ENCODE results near the gene LRRK1. TPM values are rescaled to one million over a fixed set of nuclear protein-coding genes. Genes with fewer than 3 reads are reported as not detected.

The LRRK1 gene
- total and polyA plus RNA-seq, 2 of the 13 experiments (the other 11 are each of a cell fraction or from before 2014, with no cell fraction given) = 0.13 to 1.2 TPM

DNA sequence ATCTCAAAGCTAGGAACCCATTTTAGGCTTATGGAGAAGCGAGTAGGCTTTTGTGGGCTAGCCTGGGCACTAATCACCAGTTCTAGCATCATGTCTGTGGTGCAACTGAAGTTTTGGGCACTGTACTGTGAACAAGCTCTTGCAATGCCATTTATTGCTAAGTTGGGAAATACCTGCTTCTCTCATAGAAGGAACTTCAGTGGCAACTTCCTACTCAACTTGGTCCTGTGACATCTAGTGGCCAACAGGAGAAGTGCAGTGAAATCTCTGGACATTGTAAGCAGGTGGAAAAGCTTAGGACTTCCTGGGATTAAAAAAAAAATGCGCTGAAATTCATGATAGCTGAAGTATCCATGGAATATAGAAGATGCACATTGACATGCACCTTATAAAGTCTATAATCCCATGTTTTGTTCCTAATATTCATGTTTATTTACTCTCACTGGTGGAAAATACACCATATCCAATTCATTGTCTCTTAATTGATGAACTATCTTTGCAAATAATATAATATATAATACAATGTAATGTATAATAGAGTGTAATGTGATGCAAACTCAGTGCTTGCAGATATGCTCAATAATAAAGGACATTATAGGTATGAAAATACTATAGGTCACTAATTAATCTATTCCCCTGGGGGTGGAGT lies 46.0 kb upstream of the LRRK1 start:
- Histone ChIP-seq H4K20me1 (ENCODE audit: insufficient read depth, low read length) (no peaks in the 10 kb centered on the region), H3K4me2 (ENCODE audit: low read depth, low read length) (no peak overlapping the region), H3K9ac (ENCODE audit: insufficient read depth, low read depth, low read length) (no peak overlapping the region), H3K4me3 (replicated peaks in 1 of 3; ENCODE audit: insufficient read depth in 1 of 3, low read depth in 2 of 3, low read length in 3 of 3) (no peak overlapping the region), H3K27me3 (ENCODE audit: control insufficient read depth in 1 of 2, insufficient read depth in 2 of 2, low read length in 2 of 2) (peaks cover 0 to 17% of the 10 kb centered on the region in 2 experiments; a peak in 1 of 5 replicates), H3K36me3 (replicated peaks in 1 of 2; ENCODE audit: control insufficient read depth in 1 of 2, insufficient read depth in 2 of 2, low read length in 2 of 2) (no peaks in the 10 kb centered on the region), H3K79me2 (ENCODE audit: insufficient read depth, low read length) (no peaks in the 10 kb centered on the region), H2AFZ (ENCODE audit: low read length) (no peak overlapping the region), H3K9me3 (ENCODE audit: low read length) (peaks cover 13% of the 10 kb centered on the region), H3K4me1 (ENCODE audit: insufficient read depth, low read length) (no peaks in the 10 kb centered on the region), H3K27ac (ENCODE audit: extremely low read length, insufficient read depth, low read length) (no peak overlapping the region)
- in situ Hi-C loops (cut with HindIII; ENCODE audit: extremely low pct_ligation_motif_present, low pct_unique_long_range_greater_than_20kb) = loop anchor here (5.0 kb wide), 1 partner anchor 206 kb away; no protein-coding TSS in a partner anchor
- 0% methylated on average over 2 of the region's 2 CpGs for WGBS (ENCODE audit: low lambda C conversion rate)
- intact Hi-C loops (cut with micrococcal nuclease; ENCODE audit: unreplicated experiment) = loop anchor here (1.0 kb wide), 2 partner anchors 201 to 246 kb away; no protein-coding TSS in a partner anchor
- CTCF ChIA-PET (ENCODE audit: low intra/inter-chr PET ratio, low total read pairs) = interaction anchor here (1.7 to 2.1 kb wide), 2 partner anchors 201 to 245 kb away, joined by 23 to 30 read pairs; no protein-coding TSS in a partner anchor
- POLR2A ChIA-PET = no interaction called here
- peak; percentile 71 for ATAC-seq
- peak; percentile 70 for DNase-seq (ENCODE audit: low spot score)
- BruUV-seq (replicated peaks) = no TSS peak
- peak; percentile 92 for FAIRE-seq
- no peak for TF ChIP-seq HCFC1 (IDR thresholded peaks at IDR 0.05; ENCODE audit: low read depth, low read length)
- TF ChIP-seq, protein P1, sequence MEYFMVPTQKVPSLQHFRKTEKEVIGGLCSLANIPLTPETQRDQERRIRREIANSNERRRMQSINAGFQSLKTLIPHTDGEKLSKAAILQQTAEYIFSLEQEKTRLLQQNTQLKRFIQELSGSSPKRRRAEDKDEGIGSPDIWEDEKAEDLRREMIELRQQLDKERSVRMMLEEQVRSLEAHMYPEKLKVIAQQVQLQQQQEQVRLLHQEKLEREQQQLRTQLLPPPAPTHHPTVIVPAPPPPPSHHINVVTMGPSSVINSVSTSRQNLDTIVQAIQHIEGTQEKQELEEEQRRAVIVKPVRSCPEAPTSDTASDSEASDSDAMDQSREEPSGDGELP (IDR thresholded peaks at IDR 0.05; ENCODE audit: borderline replicate concordance, low read depth) = no peak
- no peak for TF ChIP-seq SOX6 (IDR thresholded peaks at IDR 0.05)
- no peak for TF ChIP-seq SOX6 (CRISPR knock-in tag; IDR thresholded peaks at IDR 0.05)
- TF ChIP-seq, protein P2, sequence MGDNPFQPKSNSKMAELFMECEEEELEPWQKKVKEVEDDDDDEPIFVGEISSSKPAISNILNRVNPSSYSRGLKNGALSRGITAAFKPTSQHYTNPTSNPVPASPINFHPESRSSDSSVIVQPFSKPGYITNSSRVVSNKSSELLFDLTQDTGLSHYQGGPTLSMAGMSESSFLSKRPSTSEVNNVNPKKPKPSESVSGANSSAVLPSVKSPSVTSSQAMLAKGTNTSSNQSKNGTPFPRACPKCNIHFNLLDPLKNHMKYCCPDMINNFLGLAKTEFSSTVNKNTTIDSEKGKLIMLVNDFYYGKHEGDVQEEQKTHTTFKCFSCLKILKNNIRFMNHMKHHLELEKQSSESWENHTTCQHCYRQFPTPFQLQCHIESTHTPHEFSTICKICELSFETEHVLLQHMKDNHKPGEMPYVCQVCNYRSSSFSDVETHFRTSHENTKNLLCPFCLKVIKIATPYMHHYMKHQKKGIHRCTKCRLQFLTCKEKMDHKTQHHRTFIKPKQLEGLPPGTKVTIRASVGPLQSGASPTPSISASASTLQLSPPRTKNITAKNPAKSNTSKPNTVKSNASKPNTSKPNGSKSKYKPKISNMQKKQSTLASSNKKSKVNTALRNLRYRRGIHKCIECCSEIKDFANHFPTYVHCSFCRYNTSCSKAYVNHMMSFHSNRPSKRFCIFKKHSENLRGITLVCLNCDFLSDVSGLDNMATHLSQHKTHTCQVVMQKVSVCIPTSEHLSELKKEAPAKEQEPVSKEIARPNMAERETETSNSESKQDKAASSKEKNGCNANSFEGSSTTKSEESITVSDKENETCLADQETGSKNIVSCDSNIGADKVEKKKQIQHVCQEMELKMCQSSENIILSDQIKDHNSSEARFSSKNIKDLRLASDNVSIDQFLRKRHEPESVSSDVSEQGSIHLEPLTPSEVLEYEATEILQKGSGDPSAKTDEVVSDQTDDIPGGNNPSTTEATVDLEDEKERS (CRISPR knock-in tag; IDR thresholded peaks at IDR 0.05) = no peak
- no peak for TF ChIP-seq FOXA1 (IDR thresholded peaks at IDR 0.05)
- TF ChIP-seq FOXA1 (CRISPR knock-in tag; IDR thresholded peaks at IDR 0.05) = no peak
- TF ChIP-seq, protein P3, sequence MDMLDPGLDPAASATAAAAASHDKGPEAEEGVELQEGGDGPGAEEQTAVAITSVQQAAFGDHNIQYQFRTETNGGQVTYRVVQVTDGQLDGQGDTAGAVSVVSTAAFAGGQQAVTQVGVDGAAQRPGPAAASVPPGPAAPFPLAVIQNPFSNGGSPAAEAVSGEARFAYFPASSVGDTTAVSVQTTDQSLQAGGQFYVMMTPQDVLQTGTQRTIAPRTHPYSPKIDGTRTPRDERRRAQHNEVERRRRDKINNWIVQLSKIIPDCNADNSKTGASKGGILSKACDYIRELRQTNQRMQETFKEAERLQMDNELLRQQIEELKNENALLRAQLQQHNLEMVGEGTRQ (IDR thresholded peaks at IDR 0.05; ENCODE audit: low read depth, low read length) = no peak
- TF ChIP-seq, protein P3 (CRISPR knock-in tag; IDR thresholded peaks at IDR 0.05; ENCODE audit: borderline replicate concordance) = no peak
- TF ChIP-seq, protein P4, sequence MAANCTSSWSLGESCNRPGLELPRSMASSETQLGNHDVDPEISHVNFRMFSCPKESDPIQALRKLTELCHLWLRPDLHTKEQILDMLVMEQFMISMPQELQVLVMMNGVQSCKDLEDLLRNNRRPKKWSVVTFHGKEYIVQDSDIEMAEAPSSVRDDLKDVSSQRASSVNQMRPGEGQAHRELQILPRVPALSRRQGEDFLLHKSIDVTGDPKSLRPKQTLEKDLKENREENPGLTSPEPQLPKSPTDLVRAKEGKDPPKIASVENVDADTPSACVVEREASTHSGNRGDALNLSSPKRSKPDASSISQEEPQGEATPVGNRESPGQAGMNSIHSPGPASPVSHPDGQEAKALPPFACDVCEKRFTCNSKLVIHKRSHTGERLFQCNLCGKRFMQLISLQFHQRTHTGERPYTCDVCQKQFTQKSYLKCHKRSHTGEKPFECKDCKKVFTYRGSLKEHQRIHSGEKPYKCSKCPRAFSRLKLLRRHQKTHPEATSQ (CRISPR knock-in tag; IDR thresholded peaks at IDR 0.05; ENCODE audit: borderline replicate concordance) = no peak
- TF ChIP-seq MBNL3 (CRISPR knock-in tag; conservative IDR thresholded peaks at IDR 0.05) = no peak
- no peak for TF ChIP-seq ZNF501 (CRISPR knock-in tag; IDR thresholded peaks at IDR 0.05)
- no peak for TF ChIP-seq ZNF124 (CRISPR knock-in tag; IDR thresholded peaks at IDR 0.05)
- no peak for TF ChIP-seq FOSL1 (CRISPR knock-in tag; IDR thresholded peaks at IDR 0.05; ENCODE audit: borderline replicate concordance)
- no peak for TF ChIP-seq ZNF234 (CRISPR knock-in tag; conservative IDR thresholded peaks at IDR 0.05)
- no peak for TF ChIP-seq MEIS2 (CRISPR knock-in tag; IDR thresholded peaks at IDR 0.05)
- TF ChIP-seq MXI1 (IDR thresholded peaks at IDR 0.05; ENCODE audit: borderline replicate concordance, low read depth, low read length) = no peak
- TF ChIP-seq ZNF644 (CRISPR knock-in tag; IDR thresholded peaks at IDR 0.05; ENCODE audit: low read depth) = no peak
- TF ChIP-seq MTF2 (CRISPR knock-in tag; IDR thresholded peaks at IDR 0.05; ENCODE audit: borderline replicate concordance) = no peak
